H1 (cell line): ENCODE data around the gene TRIM47. TPM values are rescaled to one million over a fixed set of nuclear protein-coding genes. Genes with fewer than 3 reads are reported as not detected.

Source experiments
- CTCF ChIA-PET: fragments of 300-600 bp; sonication (Branson Sonifier 250); formaldehyde crosslinking; loops from one replicate; lab custom pipeline; 2021; ENCODE audit not compliant: partially characterized antibody; lab: Charles Lee
- POLR2A ChIA-PET: fragments of 300-600 bp; sonication (Branson Sonifier 250); formaldehyde crosslinking; loops from one replicate; lab custom pipeline; 2021; ENCODE audit warnings: inconsistent platforms; ENCODE audit not compliant: partially characterized antibody; lab: Charles Lee
- DNase-seq, 2 experiments: peaks; one replicate each; pipeline versions ENCODE4 v3.0.0 to v3.0.0-alpha.2; 2010 to 2022; ENCODE audit warnings: low spot score in 2 of 2, low read depth in 1 of 2, mixed read lengths in 1 of 2
- FAIRE-seq: peaks from 2 replicates; lab custom pipeline; 2011; peaks lifted over from hg19 to GRCh38; lab: Jason Lieb, UNC
- H2AFZ ChIP-seq: 2 replicates; pipeline ENCODE4 v1.8.1; 2012; ENCODE audit warnings: low read length, inconsistent platforms
- H2AK5ac ChIP-seq: 2 replicates; pipeline ENCODE4 v1.6.1; 2013; ENCODE audit warnings: low read depth, low read length
- H2BK120ac ChIP-seq: replicated peaks from 2 replicates; pipeline ENCODE3; 2013; ENCODE audit warnings: low read depth, low read length, inconsistent platforms
- H2BK12ac ChIP-seq: 2 replicates; pipeline ENCODE4 v1.6.1; 2013; ENCODE audit warnings: low read depth, low read length
- H2BK15ac ChIP-seq: 2 replicates; pipeline ENCODE4 v1.6.1; 2013; ENCODE audit warnings: low read length
- H2BK20ac ChIP-seq: 2 replicates; pipeline ENCODE4 v1.6.1; 2013; ENCODE audit warnings: low read length
- H2BK5ac ChIP-seq: 2 replicates; pipeline ENCODE4 v1.6.1; 2013; ENCODE audit warnings: low read depth, low read length
- H3K14ac ChIP-seq: 2 replicates; pipeline ENCODE4 v1.6.1; 2013; ENCODE audit warnings: inconsistent platforms; ENCODE audit not compliant: insufficient read length
- H3K18ac ChIP-seq: 2 replicates; pipeline ENCODE4 v1.6.1; 2013; ENCODE audit warnings: low read length; ENCODE audit errors: extremely low read depth
- H3K23ac ChIP-seq: 2 replicates; pipeline ENCODE4 v1.6.1; 2013; ENCODE audit warnings: inconsistent platforms; ENCODE audit not compliant: insufficient read length
- H3K23me2 ChIP-seq: 2 replicates; pipeline ENCODE4 v1.6.1; 2013; ENCODE audit warnings: low read depth, low read length
- H3K27ac ChIP-seq: 2 replicates; pipeline ENCODE4 v1.6.1; 2011; ENCODE audit warnings: low read depth, low read length, inconsistent platforms
- H3K27me3 ChIP-seq, 4 experiments: replicated peaks in 1 of 4; 1 replicate in 1 of 4; 2 replicates in 3 of 4; pipeline versions ENCODE4 v1.6.1 to v1.8.1; 2011 to 2013; ENCODE audit warnings: low read length in 3 of 4, mild to moderate bottlenecking in 3 of 4, inconsistent platforms in 2 of 4, mixed read lengths in 2 of 4, moderate library complexity in 1 of 4; ENCODE audit not compliant: control insufficient read depth in 3 of 4, insufficient read depth in 3 of 4; ENCODE audit errors: extremely low read depth in 1 of 4
- H3K36me3 ChIP-seq, 4 experiments: 2 replicates each; pipeline versions ENCODE4 v1.6.1 to v1.8.1; 2011 to 2013; ENCODE audit warnings: mild to moderate bottlenecking in 4 of 4, low read length in 3 of 4, moderate library complexity in 2 of 4, control low read depth in 1 of 4, inconsistent platforms in 1 of 4; ENCODE audit not compliant: insufficient read depth in 4 of 4, control insufficient read depth in 2 of 4
- H3K4ac ChIP-seq: replicated peaks from 2 replicates; pipeline ENCODE3; 2013; ENCODE audit warnings: low read length, low read depth, mixed read lengths, inconsistent platforms; ENCODE audit not compliant: insufficient read length
- H3K4me1 ChIP-seq, 4 experiments: replicated peaks in 1 of 4; 1 replicate in 1 of 4; 2 replicates in 3 of 4; pipeline versions ENCODE4 v1.6.1 to v1.8.1; 2011 to 2013; ENCODE audit warnings: low read length in 3 of 4, inconsistent platforms in 2 of 4, mixed read lengths in 1 of 4; ENCODE audit not compliant: insufficient read depth in 4 of 4, control insufficient read depth in 3 of 4
- H3K4me2 ChIP-seq, 2 experiments: 2 replicates each; pipeline versions ENCODE4 v1.6.1 to v1.8.1; 2011 to 2013; ENCODE audit warnings: low read depth in 2 of 2, low read length in 2 of 2, control low read depth in 1 of 2, inconsistent platforms in 1 of 2, mild to moderate bottlenecking in 1 of 2; ENCODE audit not compliant: insufficient read depth in 1 of 2
- H3K4me3 ChIP-seq, 4 experiments: fragments of 200-600, 300-600 bp in 1 of 4; sonication (generic), shearing (Covaris generic), sonication (Bioruptor Twin) in 1 of 4; 2 replicates each; pipeline versions ENCODE4 v1.5.1 to v1.8.1; 2011 to 2016; ENCODE audit warnings: low read length in 4 of 4, low read depth in 3 of 4, control low read depth in 2 of 4, inconsistent platforms in 2 of 4, mild to moderate bottlenecking in 2 of 4, mixed read lengths in 1 of 4, moderate library complexity in 1 of 4; ENCODE audit not compliant: insufficient read depth in 2 of 4; ENCODE audit errors: extremely low read depth in 1 of 4
- H3K56ac ChIP-seq: replicated peaks from 2 replicates; pipeline ENCODE3; 2013; ENCODE audit warnings: low read depth, mild to moderate bottlenecking, mixed read lengths, low read length, inconsistent platforms; ENCODE audit not compliant: insufficient read length
- H3K79me1 ChIP-seq: 2 replicates; pipeline ENCODE4 v1.6.1; 2013; ENCODE audit warnings: low read depth, low read length, control low read depth
- H3K79me2 ChIP-seq, 2 experiments: 2 replicates each; pipeline versions ENCODE4 v1.6.1 to v1.8.1; 2012 to 2013; ENCODE audit warnings: low read length in 2 of 2, mild to moderate bottlenecking in 2 of 2, inconsistent platforms in 1 of 2; ENCODE audit not compliant: insufficient read depth in 2 of 2, control insufficient read depth in 1 of 2
- H3K9ac ChIP-seq, 4 experiments: replicated peaks in 1 of 4; 1 replicate in 1 of 4; 2 replicates in 3 of 4; pipeline versions ENCODE4 v1.6.1 to v1.8.1; 2011 to 2013; ENCODE audit warnings: low read depth in 3 of 4, low read length in 3 of 4, control low read depth in 2 of 4, mild to moderate bottlenecking in 2 of 4, moderate library complexity in 2 of 4, inconsistent platforms in 1 of 4; ENCODE audit errors: extremely low read depth in 1 of 4
- H3K9me3 ChIP-seq, 2 experiments: 2 replicates each; pipeline versions ENCODE4 v1.6.1 to v1.8.1; 2012 to 2013; ENCODE audit warnings: mild to moderate bottlenecking in 2 of 2, moderate library complexity in 2 of 2, control low read depth in 1 of 2, inconsistent platforms in 1 of 2, low read depth in 1 of 2, low read length in 1 of 2, mixed read lengths in 1 of 2; ENCODE audit not compliant: insufficient read depth in 2 of 2
- H4K20me1 ChIP-seq, 2 experiments: replicated peaks in 1 of 2; 2 replicates each; pipeline versions ENCODE3 to v1.8.1; 2011 to 2013; ENCODE audit warnings: inconsistent platforms in 2 of 2, low read length in 2 of 2, mild to moderate bottlenecking in 1 of 2; ENCODE audit not compliant: insufficient read depth in 2 of 2, control insufficient read depth in 1 of 2
- H4K5ac ChIP-seq: 2 replicates; pipeline ENCODE4 v1.6.1; 2013; ENCODE audit warnings: low read length, low read depth, mixed read lengths, inconsistent platforms; ENCODE audit not compliant: insufficient read length
- H4K8ac ChIP-seq: 2 replicates; pipeline ENCODE4 v1.8.0; 2013; ENCODE audit warnings: mild to moderate bottlenecking, moderate library complexity, low read length, inconsistent platforms; ENCODE audit not compliant: insufficient read depth; ENCODE audit errors: extremely low read depth
- H4K91ac ChIP-seq: replicated peaks from 2 replicates; pipeline ENCODE3; 2013; ENCODE audit warnings: low read length, mixed read lengths, inconsistent platforms; ENCODE audit not compliant: insufficient read length
- BCL11A ChIP-seq, 2 experiments: IDR thresholded peaks; one replicate each; pipeline ENCODE4 v1.6.1; 2011; ENCODE audit warnings: low read depth in 2 of 2, low read length in 2 of 2, mild to moderate bottlenecking in 2 of 2
- NANOG ChIP-seq: IDR thresholded peaks from 2 replicates; pipeline ENCODE4 v1.6.1; 2011; ENCODE audit warnings: low read length, low read depth, mild to moderate bottlenecking, inconsistent platforms; ENCODE audit not compliant: insufficient read depth, poor library complexity, severe bottlenecking
- RFX5 ChIP-seq: IDR thresholded peaks from 2 replicates; pipeline ENCODE4 v1.6.1; 2011; ENCODE audit warnings: low read depth, low read length, improper control_type of control experiment, borderline replicate concordance
- RNF2 ChIP-seq: fragments of 200-900, 300-1000 bp; sonication (generic); IDR thresholded peaks from 2 replicates; pipeline ENCODE4 v1.7.1; 2016; ENCODE audit warnings: borderline replicate concordance, low read depth, mild to moderate bottlenecking, antibody characterized with exemption, low read length; ENCODE audit not compliant: poor library complexity, severe bottlenecking; ENCODE audit errors: missing control alignments
- WGBS, 2 experiments: shearing (Covaris generic) in 1 of 2; methylation state at CpG; one replicate each; pipeline versions ENCODE4 v1.1.6 to v1.1.7; 2013 to 2015; ENCODE audit warnings: low lambda C conversion rate in 2 of 2, mixed read lengths in 2 of 2, inconsistent platforms in 1 of 2, low coverage in 1 of 2, missing lambda C conversion rate in 1 of 2; ENCODE audit not compliant: insufficient replicate concordance in 2 of 2, insufficient coverage in 1 of 2, insufficient read length in 1 of 2; ENCODE audit errors: extremely low coverage in 1 of 2, missing lambda C conversion rate in 1 of 2; 5-methylcytosine and 5-hydroxymethylcytosine counted together
- polyA plus RNA-seq, 7 experiments: library from polyadenylated mRNA; depleted of rRNA in 3 of 7; stranded (reverse) in 5 of 7; unstranded in 2 of 7; fragments of >200 nt in 5 of 7; fragments of 200-250 nt in 2 of 7; gene quantifications; 1 replicate in 5 of 7; 2 replicates in 1 of 7; 4 replicates in 1 of 7; pipeline versions ENCODE4 v1.2.1 to v1.2.3, GENCODE V29; 2011 to 2013; ENCODE audit warnings: missing spikeins in 2 of 7, mixed read lengths in 2 of 7
- total RNA-seq: library from RNA; stranded (reverse); fragmentation: NEBNext Ultra II Directional; extraction: Animal tissue kit (Norgen Biotek cat#: 25700); gene quantifications from 2 replicates; pipeline ENCODE4 v1.2.1, GENCODE V29; 2021

TRIM47 gene
- total and polyA plus RNA-seq, 2 of the 8 experiments (the other 6 are each of a cell fraction or from before 2014, with no cell fraction given) = 6.3 to 6.4 TPM

GRCh38 chr17:75824666-75825065 lies 53.7 kb downstream of the TRIM47 start:
- POLR2A ChIA-PET = interaction anchor here (2.3 to 16.0 kb wide), 3 partner anchors 9 to 48 kb away, joined by 7 to 216 read pairs (median 64); partner anchors contain the start of gene UNK
- no peak overlapping the region for H2BK120ac ChIP-seq
- 89% methylated on average over 2 of the region's 2 CpGs; no CpG with 5 or more reads in 1 of the 2 experiments for WGBS, 2 experiments
- H3K27ac ChIP-seq = no peak overlapping the region
- H2BK12ac ChIP-seq = no peak overlapping the region
- no peak overlapping the region for H2AK5ac ChIP-seq
- no peak overlapping the region for H2AFZ ChIP-seq
- H3K79me2 ChIP-seq = no peaks in the 10 kb centered on the region
- no peak overlapping the region for H3K4me2 ChIP-seq
- peaks cover 16 to 32% (median 27%) of the 10 kb centered on the region in 4 experiments for H3K36me3 ChIP-seq
- CTCF ChIA-PET = interaction anchor here (1.5 to 21.9 kb wide), 7 partner anchors 8 to 59 kb away, joined by 3 to 563 read pairs (median 26); partner anchors contain the start of genes GALK1, UNC13D and WBP2
- H3K23me2 ChIP-seq = peaks cover 2% of the 10 kb centered on the region; the same call in 1 of the 2 replicates
- H3K4ac ChIP-seq = no peak overlapping the region
- no peak overlapping the region for H3K9ac ChIP-seq
- H4K5ac ChIP-seq = no peak overlapping the region
- H3K18ac ChIP-seq = no peak overlapping the region
- H3K56ac ChIP-seq = no peak overlapping the region
- no peak overlapping the region for H3K14ac ChIP-seq
- H3K4me1 ChIP-seq = peaks cover 0 to 12% (median 7%) of the 10 kb centered on the region in 4 experiments; a peak in 6 of 7 replicates
- TF ChIP-seq BCL11A (IDR thresholded peaks at IDR 0.05; ENCODE audit: low read depth in 2 of 2, low read length in 2 of 2) (no peak), RNF2 (no peak), RFX5 (no peak), NANOG (no peak)
- no peak for FAIRE-seq
- H4K20me1 ChIP-seq = peaks cover 0 to 4% of the 10 kb centered on the region in 2 experiments
- H3K23ac ChIP-seq = no peak overlapping the region
- H2BK15ac ChIP-seq = no peak overlapping the region
- H2BK5ac ChIP-seq = no peak overlapping the region
- H4K91ac ChIP-seq = no peak overlapping the region
- no peak overlapping the region for H2BK20ac ChIP-seq
- H3K9me3 ChIP-seq = no peaks in the 10 kb centered on the region
- no peak for DNase-seq
- H3K79me1 ChIP-seq = 0 out of 2 replicates have a peak, but pooled peaks cover 2% of the 10 kb centered on the region
- no peak overlapping the region for H4K8ac ChIP-seq
- no peaks in the 10 kb centered on the region for H3K27me3 ChIP-seq
- H3K4me3 ChIP-seq = no peak overlapping the region
